Measurements from ENCODE around the gene CELF2.

The CELF2 gene

DNA sequence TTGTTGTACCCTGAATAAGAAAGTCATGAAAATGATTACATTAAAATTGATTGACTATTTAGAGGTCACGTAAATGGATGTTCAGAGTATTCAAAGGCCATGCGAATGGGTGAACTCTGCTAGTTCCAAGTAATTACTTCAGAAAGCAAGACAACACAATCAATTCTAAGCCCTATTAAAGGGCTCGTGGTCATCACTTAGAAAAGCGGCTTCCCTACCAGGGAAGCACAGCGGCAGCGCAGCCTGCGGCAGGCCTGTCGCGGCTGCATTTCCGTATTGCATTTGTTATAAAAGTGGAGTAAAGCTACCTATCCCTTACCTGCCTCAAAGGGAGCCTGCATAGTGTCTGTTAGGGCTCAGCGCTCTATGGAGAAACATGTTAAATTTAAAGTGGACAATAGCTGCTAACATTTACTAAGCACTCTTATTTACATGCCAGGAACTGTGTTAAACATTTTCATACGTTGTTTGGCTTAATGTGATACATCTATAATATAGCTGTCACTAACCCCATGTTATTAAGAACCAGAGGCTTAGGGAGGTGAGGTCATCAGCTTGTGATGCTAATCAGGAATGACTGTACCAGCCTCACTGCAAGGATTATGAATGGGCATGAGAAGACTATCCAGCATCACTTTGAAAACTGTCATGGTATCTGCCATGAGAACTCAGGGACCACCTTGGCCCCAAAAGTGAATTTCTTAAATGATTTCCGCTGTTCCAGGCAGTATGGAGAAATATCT lies 187.5 kb downstream of the CELF2 start:
- peak; percentile 36 for DNase-seq

DNA sequence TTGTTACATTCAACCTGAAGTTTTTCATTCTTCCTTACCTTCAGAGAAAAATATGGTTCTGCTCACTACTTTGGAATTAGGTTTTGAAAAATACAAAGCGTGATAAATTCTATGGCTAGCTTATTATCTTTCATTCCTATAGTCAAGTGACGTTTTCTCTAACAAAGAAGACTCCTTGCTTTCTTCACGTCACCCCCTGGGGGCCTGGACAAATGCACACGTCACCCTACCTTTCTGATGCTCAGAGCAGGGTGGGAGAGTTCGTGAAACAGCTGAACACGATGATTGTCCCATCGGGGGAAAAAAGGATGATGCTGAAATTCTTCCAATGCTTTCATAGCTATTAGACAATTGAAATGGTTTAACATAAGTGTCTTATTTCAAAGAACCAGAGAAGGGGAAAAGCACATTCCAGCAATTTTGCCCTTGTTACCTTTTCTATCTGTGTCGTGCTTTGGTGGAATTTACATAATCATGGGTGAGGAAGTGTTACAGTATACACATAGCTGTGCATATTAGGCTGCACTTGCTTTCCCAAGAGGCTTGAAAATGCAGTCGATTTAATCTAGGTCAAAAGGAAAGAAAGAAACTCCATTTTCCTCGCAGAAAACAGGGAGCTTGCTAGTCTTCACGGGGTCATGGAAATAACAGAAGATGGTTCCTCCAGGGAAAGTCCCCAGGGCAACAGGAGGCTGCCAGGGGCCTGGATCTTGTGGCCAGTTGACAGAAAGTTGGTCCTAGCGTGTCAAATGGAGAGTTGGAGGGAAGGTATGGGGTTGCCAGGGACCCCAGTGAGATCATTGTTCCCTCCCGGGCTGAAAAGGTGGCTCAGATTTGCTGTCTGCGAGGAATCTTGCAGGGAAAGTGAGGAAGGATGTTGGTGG lies 189.2 kb downstream of the CELF2 start:
- no peak for DNase-seq

DNA sequence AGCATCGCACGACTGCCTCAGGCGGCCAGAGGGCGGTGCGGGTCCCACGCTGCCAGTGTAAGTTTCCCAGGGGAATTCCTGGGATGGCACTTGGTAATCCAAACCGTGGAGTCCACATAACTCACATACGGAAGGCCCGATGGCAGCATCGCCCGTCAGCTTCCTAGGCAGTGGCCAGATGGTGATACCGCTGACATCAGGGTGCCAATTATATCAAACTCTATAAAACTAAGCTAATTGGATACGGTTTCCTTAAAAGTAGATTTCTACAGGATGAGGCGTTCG lies 189.8 kb downstream of the CELF2 start:
- DNase-seq, result no peak

DNA sequence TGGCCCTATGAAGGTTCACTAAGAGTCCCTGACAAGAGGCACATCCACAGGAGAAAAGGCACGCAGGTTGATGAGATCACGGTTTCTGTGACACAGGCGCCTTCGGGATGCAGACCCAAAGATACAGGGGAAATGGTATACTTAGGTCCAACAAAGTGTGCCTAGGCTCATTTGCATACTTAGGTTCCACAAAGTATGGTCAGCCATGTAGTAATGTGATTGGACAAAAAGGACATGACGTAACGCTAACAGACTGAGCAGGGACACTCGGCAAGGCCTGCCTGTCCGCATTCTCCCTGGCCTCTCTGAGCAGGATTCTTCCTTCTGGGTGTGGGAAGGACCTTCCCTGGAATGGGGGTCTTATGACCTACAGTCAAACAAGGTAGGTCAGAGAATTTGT lies 190.6 kb downstream of the CELF2 start:
- DNase-seq, result no peak

DNA sequence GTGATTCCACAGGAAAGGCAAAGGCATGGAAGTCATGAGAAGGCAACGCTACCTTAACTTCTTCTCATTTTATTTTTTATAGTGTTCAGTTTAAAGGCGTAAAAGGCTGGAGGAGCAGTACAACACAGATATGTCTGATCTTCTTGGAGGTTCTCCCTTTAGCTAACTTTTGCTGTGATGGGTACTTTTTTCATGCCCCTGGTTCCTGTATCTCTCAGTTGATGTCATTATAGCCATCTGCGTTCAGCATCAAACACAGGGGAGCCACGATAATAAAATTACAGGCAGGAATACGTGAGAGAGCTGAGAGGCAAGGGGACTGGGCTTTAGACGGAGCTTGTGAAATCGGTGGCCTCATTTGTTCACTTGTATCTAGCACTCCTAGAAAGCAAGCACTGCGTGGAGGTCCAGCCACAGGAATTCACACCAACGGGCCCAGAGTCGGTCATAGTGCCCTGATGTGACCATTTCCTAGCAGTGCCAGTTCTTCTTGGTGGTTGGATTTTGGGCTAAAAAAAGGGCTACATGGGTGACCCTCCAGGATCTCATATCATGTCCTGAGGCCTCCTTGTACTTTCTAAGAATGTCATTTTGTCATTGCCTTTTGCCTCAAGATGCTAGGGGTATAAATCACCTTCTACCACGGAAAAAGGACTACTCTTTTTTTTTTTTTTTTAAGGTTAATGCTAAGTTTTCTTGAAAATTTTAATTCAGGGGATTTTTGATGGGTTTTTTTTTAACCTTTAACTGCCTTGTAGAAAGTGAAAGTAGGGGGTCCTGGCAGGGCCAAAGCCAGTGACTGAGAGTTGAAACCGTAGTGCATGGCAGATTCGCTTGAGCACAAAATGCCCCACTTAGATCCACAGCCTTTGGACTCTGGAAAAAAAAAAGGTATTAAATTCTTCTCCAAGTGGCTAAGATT lies 191.5 kb downstream of the CELF2 start:
- no peak for DNase-seq

DNA sequence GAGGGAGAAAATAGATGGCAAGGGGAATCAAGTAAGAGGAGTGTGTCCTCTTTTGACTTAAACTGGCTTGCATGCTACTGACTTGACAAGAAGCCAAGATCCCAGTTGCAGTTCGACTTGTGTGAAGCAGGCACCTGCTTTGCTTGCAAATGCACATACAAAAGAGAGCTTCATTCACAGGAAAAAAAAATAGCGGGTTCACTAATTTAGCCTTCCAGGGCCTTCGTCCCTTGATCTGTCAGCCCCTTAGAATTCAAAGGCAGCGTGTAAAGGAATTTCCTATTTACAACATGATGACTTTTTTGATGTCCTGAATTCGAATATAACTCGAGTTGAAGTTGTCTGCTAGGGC lies 192.1 kb downstream of the CELF2 start:
- DNase-seq, result no peak

DNA sequence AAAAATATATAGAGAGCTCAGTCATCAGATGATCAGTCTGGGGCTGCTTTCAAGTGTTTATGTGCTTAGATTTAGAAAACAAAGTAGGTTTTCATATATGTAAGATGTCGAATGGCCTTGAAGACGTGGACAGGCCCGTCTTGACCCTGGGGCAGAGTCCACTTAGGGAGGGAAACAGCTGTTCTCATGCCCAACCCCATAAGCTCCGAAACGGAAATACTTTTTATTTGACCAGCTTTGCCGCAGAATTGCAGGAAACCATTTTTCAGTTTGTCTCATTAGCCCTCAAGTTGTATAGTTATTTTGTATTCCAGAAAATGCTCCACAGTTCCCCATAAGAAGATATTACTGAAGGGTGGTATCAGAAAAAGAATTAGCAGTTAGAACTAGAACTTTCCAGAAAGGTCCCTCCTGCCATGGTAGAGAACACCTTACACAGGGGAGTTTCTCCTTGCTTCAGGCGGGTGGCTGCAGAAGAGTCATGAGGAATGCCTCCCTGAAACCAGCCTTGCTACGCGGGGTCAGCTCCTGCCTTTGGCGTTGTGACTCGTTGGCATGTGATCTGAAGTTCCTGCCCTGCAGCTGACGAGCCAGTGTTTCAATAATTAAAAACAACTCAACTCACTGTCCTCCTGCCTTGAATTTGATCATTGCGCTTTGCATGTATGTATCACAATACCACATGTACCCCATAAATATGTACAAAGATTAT lies 192.7 kb downstream of the CELF2 start:
- peak; percentile 27 for DNase-seq

DNA sequence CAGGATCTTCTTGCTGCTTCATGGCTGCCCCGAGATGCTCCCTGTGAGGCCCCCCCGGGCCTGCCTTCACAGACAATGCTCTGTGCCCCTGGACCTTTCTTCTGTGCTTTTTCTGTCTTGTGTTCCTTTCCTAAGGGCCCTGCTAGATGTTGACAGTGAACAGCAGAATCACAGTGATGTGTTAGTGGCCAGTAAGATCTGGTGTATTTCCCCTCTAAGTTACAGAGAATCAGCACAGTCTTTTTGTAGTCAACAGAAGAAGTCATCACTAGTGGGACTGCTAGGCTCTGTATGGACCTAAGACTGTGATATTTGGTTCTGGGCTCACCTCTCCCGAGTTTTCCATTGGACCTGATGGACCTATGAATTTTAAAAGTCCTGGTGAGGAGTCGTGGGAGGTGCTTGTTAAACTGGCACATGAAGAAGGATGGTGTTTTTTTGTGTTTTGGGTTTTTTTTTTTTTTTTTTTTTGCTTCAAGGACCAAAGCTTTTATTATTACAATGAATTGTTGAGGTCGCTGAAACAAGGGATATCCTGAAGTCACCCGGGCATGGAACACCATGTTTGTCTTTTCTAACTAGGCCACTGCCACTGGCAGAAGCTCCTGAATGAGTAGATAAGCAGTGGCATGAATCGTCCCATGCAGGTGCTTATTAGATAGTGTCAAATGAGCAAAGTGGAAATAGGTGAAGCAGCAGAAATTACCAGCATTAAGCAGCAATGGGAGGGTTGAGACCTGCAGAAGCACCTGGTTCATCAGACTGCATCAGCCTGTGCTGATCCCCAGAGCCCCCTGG lies 194.8 kb downstream of the CELF2 start:
- DNase-seq, result no peak

DNA sequence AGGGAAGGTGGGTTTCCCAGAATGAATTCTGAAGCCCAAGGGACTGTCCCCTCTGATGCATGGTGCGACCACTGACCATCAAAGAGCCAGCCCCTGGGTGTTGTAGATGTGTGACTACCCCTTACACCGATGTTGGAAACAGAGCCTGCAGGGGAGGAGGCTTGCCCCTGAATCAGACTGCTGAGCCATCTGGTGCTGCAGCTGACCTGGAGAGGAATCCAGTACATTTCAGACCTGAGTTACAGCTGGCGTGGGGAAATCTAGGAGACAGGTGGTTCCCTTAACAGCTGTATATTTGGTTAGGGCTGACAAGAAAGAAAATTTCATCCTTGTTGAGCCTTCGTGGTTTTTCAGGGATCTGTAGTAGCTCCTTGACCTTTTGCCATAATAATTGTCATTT lies 195.5 kb downstream of the CELF2 start:
- DNase-seq, result no peak

DNA sequence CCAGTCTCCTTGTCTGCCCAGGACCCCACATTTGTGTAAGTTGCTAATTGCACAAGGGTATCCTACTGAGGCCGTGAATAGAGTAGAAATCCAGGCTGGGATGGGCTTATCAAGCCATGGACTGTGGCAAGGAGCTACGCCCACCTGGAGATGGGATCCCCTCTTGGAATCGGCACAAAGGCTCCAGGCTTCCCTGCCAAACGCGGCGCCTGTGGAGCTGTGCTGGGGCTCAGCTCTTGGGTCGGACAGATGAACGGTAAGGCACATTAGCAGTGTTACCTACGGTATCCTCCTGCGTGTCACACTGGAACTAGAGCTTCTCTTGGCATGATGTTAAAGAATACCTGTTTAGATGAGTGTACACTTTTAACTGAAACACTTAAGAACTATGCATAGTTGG lies 196.7 kb downstream of the CELF2 start:
- no peak for DNase-seq

DNA sequence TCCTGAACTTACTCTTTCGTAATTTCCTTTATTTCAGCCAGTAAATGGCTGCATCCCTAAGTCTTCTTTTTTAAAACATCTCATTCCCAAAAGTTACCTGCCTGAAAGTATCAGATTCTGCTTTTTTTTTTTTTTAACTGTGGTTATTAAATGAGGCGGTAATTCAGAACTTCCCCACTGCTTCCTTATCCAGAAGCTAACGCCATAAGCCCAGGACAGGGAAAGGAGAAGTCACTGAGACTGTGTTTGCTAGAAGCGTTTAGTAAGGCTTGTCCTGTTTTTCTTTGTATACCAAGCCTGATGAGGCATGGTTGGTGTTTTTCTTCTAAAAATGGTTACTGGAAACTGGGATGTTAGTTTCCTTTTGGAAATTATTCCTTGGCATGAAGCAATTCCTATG lies 197.8 kb downstream of the CELF2 start:
- no peak for DNase-seq

DNA sequence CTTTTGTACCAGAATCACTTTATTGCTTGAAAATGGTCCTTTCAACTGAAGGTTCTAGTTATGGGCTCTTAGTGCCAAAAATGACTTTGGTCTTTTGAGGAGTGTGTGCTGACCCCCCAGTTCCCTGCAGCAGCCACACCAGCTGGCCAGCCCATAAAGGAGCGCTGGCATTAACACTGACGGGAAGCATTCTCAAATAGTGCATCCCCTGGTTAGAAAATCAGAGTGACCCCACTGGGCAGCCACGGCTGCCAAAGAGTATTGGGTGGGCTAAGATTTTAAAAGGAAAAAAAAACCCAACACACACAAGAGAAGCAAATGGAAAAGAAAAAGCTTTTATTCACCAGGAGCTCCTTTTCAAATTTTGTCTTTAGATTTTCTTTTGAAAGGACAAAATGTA lies 199.8 kb downstream of the CELF2 start:
- DNase-seq, result no peak

DNA sequence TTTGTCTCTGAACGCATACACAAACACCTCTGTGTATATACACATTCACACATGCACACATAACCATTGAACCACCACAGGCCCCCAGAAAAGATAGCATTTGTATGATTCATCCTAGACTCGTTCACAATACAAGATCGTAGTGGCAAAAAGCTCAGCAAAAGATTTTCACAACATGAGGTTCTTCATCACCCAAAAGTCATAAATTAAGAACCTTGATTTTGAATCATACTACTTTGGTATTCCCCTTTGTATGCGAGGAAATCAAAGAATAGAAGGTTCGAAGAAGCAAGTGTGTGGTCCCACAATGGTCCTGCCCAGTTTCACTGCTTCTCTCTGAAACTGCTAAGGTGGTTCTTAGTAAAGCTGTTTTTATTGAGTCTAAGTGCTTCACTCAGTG lies 200.7 kb downstream of the CELF2 start:
- DNase-seq, result no peak

DNA sequence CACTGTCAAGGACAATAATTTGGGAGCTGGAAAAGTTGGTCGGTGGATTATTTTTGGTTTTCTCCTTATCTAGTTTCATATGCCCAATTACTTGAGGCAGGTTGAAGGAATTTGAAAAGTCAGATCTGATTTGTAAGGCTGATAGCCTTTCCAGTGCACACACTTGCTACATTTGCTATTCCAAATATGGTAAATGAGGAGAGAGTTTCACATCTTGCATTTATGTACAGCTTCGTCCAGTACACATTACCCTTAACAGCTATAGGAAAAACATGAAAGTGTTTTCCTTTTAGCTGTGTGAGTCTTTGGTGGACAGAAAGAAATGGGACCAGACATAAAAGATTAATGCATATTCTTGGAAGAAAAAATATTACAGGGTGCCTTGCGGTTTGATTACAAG lies 201.8 kb downstream of the CELF2 start:
- no peak for DNase-seq

DNA sequence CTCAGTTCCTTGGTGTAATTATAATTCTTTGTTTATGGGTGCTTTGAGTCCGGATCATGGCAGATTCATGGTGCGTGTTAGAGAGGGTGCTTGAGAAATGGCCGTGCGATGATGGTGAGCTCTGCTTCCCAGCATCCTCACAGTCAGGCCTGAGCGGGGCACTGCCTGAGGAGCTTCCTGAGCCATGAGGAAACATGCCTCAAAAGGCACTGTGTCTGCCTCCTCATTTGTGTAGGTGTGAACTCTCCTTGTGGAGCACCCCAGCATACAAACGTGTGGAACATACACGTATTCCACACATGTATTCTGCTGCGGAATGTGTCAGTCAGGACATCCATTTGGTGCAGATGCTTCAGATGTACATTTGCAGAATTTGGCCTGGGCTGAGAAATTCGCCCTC lies 205.4 kb downstream of the CELF2 start:
- DNase-seq, result no peak

DNA sequence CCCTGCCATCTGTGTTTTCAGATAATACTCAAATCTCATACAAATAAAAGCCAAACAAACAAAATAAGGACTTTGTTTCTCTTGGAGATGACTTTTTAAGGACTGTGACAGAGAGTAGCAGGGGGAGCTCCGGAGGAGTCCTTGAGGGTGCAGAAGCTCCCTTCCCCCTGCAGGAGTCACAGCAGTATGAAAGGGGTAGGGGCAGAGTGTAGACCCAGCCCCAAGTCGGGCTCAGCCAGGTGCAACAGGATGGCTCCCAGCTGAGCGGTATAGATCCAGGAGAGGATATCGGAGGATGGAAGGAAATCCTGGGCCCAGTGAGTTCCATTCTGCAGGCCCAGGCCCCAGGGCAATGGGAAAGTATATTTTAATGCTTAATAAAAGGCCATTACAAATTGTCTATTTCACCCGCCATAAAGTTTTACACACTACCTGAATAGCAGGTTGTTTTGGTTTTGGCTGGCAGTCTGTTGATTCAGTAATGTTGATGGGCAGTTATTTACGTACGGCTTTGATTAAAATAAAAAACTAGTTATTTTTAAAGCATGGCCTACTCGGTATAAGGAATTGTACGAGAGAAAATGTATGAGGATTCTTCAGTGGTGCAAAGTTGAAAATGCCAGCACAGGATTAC lies 206.0 kb downstream of the CELF2 start:
- DNase-seq, result no peak

DNA sequence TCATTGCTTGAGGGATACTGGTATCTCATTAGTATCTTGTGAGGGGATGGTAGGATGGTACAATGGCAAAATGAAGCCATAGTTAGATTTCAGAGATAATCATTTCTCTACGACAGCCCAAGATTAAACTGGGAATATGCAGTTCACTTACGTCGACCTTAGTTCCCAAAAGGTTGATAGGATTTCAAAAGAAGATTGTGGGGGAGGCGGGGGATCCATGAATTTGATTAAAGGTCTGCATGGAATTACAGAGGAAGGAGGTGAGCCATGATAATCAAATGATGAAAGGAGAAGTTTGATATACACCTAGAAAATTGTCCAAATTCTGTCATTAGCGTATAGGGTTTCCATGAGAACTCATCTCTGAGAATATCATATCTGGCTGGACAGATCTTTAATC lies 206.6 kb downstream of the CELF2 start:
- DNase-seq, result no peak

DNA sequence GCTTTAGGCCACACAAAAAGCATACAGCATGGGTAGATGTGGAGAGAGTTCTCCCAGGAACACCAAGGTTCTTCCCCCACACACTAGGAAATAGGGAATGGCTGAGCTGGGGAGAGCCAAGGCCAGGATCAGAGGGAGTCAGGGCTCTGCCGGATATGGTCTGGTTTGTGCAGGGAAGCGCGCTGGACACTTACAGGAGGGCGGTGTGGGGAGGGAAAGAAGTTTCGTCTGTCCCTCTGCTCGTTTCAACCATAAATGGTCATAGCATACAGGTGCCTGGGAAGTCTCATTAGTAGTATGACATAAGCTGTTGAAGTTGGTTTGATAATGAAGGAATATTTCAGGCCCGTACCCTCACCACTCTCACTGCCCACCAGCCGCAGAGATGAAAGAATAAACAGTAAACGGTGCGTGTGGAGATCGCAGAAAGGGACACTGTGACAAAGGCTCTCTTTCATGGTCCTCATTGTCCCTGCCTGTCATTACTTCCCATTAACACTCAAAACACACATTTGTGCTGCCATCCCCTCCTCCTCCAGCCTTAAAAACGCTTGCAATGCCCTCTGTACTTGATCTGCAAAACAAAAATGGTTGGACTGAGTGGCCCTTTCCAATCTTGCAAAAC lies 207.2 kb downstream of the CELF2 start:
- DNase-seq, result no peak

DNA sequence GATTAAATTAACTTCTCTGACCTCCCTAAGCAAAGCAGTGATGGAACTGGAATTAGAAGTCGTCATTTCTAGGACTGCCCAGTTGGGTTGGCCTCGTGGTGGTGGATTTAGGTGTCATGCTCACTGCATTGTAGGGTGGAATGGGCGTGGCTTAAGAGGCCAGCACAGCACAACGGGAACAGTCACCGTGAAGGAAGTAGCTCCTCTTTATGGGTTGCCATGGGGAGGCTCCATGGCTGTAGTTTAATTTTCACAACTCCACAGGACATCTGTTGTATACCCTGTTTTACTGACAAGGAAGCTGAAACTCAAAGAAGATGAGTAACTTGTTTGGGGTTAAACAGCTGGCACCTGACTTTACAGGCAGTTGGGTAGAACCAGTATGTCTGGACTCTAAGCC lies 208.3 kb downstream of the CELF2 start:
- DNase-seq, result peak; percentile 75

DNA sequence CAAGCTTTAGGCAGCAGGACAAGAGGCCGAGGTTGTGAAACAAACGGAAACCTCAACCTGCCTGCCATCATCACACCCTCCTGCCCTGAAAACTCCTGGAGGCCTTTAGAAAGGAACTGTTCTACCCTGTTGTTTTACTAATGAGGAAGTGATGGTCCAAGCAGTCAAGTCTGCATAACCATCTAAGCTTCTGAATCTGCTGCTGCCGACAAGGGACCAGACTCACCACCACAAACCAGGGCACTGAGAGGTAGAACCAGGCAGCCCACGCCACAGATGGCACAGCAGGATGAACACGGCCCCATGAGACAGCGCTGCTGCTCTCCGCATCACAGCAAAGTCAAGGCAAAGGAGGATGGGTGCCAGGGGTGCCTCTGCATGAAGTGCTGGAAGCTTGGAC lies 209.4 kb downstream of the CELF2 start:
- peak; percentile 26 for DNase-seq

DNA sequence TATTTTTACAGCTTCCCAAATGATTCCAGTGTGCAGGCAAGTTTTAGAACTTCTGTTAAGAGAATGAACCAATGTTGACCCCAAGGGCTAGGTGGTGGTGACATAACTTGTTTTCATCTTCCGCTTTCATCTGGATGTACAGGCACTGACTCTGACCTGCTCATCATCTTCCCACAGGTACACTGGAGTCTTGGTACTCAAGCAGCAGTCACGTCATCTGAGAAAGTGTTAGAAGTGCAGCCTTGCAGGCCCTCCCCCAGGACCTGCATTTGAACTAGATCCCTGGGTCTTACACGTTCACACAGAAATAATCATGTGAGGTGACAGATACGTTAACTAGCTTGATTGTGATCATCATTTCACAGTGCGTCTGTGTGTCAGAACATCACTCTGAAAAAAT lies 212.2 kb downstream of the CELF2 start:
- DNase-seq, result no peak
